Gastrocnemius medialis (tissue), 4 donors: ENCODE measurements around the gene C16orf54.

ENCODE experiments used
- CTCF ChIP-seq, 5 experiments: fragments of 450-650 bp in 3 of 5; fragments of 200-600 bp in 2 of 5; sonication (generic) in 2 of 5; IDR thresholded peaks in 4 of 5; conservative IDR thresholded peaks in 1 of 5; 1 replicate in 4 of 5; 2 replicates in 1 of 5; pipeline ENCODE4 v1.5.1; 2016 to 2019; ENCODE audit warnings: antibody characterized with exemption in 5 of 5, mild to moderate bottlenecking in 3 of 5, moderate library complexity in 3 of 5
- POLR2A ChIP-seq, 2 donors: fragments of 450-650 bp; IDR thresholded peaks; one replicate each; pipeline ENCODE4 v1.6.1; 2017; ENCODE audit warnings: antibody characterized with exemption in 2 of 2, mild to moderate bottlenecking in 2 of 2, moderate library complexity in 2 of 2

GRCh38 chr16:29736112-29736511 is 9.7 kb downstream of the C16orf54 start:
- TF ChIP-seq CTCF (IDR thresholded peaks at IDR 0.05 in 4 of 5, conservative IDR thresholded peaks at IDR 0.05 in 1 of 5), result no peak
- TF ChIP-seq POLR2A (IDR thresholded peaks at IDR 0.05), result no peak
